ENCODE data around the gene YTHDC2. TPM values are rescaled to one million over a fixed set of nuclear protein-coding genes. Genes with fewer than 3 reads are reported as not detected.
A peak's percentile ranks its signal among the peaks of the same experiment; 100 is the strongest.

Gene YTHDC2
- polyA plus RNA-seq: 1 to 10 TPM; 7.5 to 8.9 TPM

DNA sequence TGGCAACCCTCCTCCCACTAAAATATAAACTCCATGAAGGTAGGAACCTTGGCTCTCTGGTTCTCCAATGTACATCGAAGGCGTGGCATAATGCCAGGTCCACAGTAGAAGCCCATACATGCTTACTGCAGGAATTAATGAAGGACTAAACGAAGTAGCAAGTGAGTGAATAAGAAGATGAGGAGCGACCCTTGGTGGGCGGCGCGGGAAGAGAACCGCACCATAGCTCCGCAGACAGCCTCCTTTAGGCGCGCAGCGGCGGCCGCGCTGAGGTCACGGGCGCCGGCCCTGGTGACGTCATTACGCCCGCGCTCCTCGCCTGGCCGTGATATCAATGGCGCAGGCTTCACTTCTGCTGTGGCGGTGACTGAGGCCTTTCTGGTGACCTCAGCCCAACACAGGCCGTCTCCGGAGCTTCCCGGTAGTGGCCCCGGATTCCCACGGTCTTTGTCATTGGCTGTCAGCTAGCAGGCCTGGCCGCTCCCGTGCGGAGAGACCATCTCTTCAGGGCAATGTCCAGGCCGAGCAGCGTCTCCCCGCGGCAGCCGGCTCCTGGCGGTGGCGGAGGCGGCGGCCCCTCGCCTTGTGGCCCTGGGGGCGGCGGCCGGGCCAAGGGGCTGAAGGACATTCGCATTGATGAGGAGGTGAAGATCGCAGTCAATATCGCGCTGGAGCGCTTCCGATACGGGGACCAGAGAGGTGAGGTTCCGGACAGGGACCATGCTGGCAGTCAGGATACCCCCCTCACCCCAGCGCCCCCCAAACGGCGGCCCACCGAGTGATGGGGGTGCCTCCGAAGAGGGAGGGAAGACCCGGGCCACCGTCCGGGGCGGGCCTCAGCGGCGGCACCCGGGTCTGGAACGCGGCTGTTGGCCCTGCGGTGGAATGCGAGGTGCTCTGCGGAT is at the start of gene YTHDC2:
Gene YTHDC2 (plus strand): TSS at position 311 of the 905 bp plus-strand sequence. CDS start 202 bp downstream, at position 513.
- WGBS, 2 donors: 0 to 1% methylated on average over 68 to 72 of the region's 72 CpGs
- Histone ChIP-seq H3K27me3 (ENCODE audit: control insufficient read depth in 1 of 2, insufficient read depth in 2 of 2, low read length in 2 of 2) (no peaks in the 10 kb centered on the region), H3K4me3 (ENCODE audit: low read depth in 1 of 2, low read length in 2 of 2) (peak within 1 kb of the TSS; percentile 81 to 90), H3K9me3 (ENCODE audit: control insufficient read depth in 2 of 2, insufficient read depth in 1 of 2, low read depth in 1 of 2, low read length in 1 of 2) (no peaks in the 10 kb centered on the region), H3K4me1 (ENCODE audit: control insufficient read depth in 2 of 2, insufficient read depth in 2 of 2, low read length in 1 of 2) (no peaks in the 10 kb centered on the region), H3K36me3 (ENCODE audit: control insufficient read depth in 2 of 2, insufficient read depth in 2 of 2, low read length in 1 of 2) (peaks cover 0 to 2% of the 10 kb centered on the region in 2 donors), H3K27ac (ENCODE audit: low read depth in 2 of 2, low read length in 1 of 2) (peak within 1 kb of the TSS; percentile 85 to 97)

DNA sequence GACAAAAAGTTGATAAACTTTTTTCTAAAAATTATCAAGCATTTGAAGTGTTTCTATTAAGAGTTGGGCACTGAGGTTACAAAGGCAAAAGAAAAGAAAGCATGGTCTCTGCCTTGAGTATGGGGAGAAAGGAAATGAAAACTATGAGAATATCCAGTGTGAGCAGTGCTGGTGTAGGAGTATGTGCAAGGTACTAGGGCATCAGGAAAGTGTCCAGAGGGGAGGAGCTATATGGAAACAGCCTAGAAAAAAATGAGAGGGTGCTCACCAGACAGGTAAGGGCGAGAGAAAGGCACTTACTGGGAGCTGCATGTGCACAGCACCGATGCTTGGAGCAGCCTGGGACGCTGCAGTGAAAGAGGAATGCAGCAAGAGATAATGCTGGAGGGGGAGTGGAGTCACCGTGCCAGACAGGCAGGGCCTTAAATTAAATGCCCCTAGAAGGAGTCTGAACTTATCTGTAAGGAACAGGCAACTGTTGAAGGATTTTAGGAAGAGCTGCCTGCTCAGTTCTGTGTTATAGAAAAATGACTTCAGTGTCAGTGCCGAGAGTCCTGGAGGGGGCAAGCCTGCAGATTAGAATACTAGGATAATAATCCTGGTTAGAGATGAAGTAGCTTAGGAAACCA is 39.3 kb upstream of the YTHDC2 start:
- whole genome bisulfite sequencing, 2 donors: 37 to 38% methylated on average over 5 of the region's 5 CpGs
- Histone ChIP-seq H3K4me1 (ENCODE audit: control insufficient read depth in 2 of 2, insufficient read depth in 2 of 2, low read length in 1 of 2) (no peaks in the 10 kb centered on the region), H3K27ac (ENCODE audit: low read depth in 2 of 2, low read length in 1 of 2) (no peak overlapping the region), H3K27me3 (ENCODE audit: control insufficient read depth in 1 of 2, insufficient read depth in 2 of 2, low read length in 2 of 2) (no peaks in the 10 kb centered on the region), H3K36me3 (ENCODE audit: control insufficient read depth in 2 of 2, insufficient read depth in 2 of 2, low read length in 1 of 2) (no peaks in the 10 kb centered on the region), H3K4me3 (ENCODE audit: low read depth in 1 of 2, low read length in 2 of 2) (no peak overlapping the region), H3K9me3 (ENCODE audit: control insufficient read depth in 2 of 2, insufficient read depth in 1 of 2, low read depth in 1 of 2, low read length in 1 of 2) (no peaks in the 10 kb centered on the region)

DNA sequence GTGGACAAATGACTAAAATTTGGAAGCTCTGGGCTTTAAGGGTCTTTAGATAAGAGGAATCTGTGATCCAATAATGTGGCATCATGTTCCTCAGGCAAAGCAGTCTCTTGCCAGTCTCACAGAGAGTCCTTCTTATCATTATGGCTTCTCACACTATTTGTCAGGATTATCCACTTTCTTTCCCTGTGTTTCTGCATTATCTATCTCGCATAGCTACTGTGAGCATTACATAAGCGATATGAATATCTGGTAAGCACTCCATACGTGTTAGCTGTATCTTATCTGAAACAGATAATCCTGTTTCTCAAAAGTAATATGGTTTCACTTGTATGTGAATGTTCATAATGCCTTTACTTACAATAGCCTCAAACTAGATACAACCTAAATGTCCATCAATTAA is 34.8 kb upstream of the YTHDC2 start:
- 82 to 91% methylated on average over 3 of the region's 3 CpGs for WGBS, 2 donors
- Histone ChIP-seq H3K4me3 (ENCODE audit: low read depth in 1 of 2, low read length in 2 of 2) (no peak overlapping the region), H3K27me3 (ENCODE audit: control insufficient read depth in 1 of 2, insufficient read depth in 2 of 2, low read length in 2 of 2) (no peaks in the 10 kb centered on the region), H3K9me3 (ENCODE audit: control insufficient read depth in 2 of 2, insufficient read depth in 1 of 2, low read depth in 1 of 2, low read length in 1 of 2) (no peaks in the 10 kb centered on the region), H3K27ac (ENCODE audit: low read depth in 2 of 2, low read length in 1 of 2) (no peak overlapping the region), H3K36me3 (ENCODE audit: control insufficient read depth in 2 of 2, insufficient read depth in 2 of 2, low read length in 1 of 2) (no peaks in the 10 kb centered on the region), H3K4me1 (ENCODE audit: control insufficient read depth in 2 of 2, insufficient read depth in 2 of 2, low read length in 1 of 2) (no peaks in the 10 kb centered on the region)

DNA sequence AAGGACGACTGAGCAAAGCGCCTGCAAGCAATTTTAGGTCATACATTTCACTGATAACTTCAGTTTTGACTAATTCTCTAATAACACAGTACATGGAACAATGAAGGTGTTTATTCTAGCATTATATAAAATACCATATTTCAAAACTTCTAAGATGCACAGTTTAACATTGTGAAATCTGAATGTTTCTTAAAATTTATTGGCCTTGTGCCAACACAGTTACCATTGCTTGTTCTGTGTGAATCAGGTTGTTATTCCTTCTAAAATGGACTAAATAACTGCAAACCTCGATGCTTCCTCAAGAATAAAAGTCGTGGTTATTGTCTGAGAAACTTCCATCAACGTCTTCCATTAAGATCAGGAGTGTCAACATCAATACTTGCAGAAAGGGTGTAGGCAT is 33.3 kb upstream of the YTHDC2 start:
- WGBS, 2 donors: 66 to 72% methylated on average over 5 of the region's 5 CpGs

DNA sequence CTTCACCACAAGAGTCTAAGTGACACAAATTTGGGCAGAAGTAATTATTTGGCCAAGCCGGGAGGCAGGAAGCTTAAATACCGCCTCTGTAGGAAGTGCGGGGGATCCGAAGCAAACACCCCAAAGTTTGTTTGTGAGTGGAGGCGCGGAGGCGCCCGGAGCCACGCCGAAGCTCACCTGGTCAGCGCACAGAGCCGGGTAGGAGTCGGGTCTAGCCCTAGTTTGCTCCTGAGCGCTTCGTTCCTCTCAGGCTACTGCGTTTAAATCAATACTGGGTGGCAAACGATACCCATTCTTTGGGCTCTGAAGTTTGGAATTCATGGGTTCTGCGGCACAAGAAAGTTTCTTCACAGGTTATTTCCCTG is 26.1 kb upstream of the YTHDC2 start:
- no peaks in the 10 kb centered on the region for H3K36me3 ChIP-seq (ENCODE audit: control insufficient read depth in 2 of 2, insufficient read depth in 2 of 2, low read length in 1 of 2)
- H3K4me3 ChIP-seq (ENCODE audit: low read depth in 1 of 2, low read length in 2 of 2): peak overlapping the region; percentile 79 to 85
- H3K9me3 ChIP-seq (ENCODE audit: control insufficient read depth in 2 of 2, insufficient read depth in 1 of 2, low read depth in 1 of 2, low read length in 1 of 2): no peaks in the 10 kb centered on the region
- 3 to 11% methylated on average over 18 of the region's 18 CpGs for WGBS, 2 donors
- H3K4me1 ChIP-seq (ENCODE audit: control insufficient read depth in 2 of 2, insufficient read depth in 2 of 2, low read length in 1 of 2): peaks cover 5 to 8% of the 10 kb centered on the region in 2 donors
- H3K27me3 ChIP-seq (ENCODE audit: control insufficient read depth in 1 of 2, insufficient read depth in 2 of 2, low read length in 2 of 2): no peaks in the 10 kb centered on the region
- H3K27ac ChIP-seq (ENCODE audit: low read depth in 2 of 2, low read length in 1 of 2): peak overlapping the region; percentile 38 to 53

More for the DNA sequence above, 33.3 kb upstream of the YTHDC2 start:
- H3K9me3 ChIP-seq (ENCODE audit: control insufficient read depth in 2 of 2, insufficient read depth in 1 of 2, low read depth in 1 of 2, low read length in 1 of 2): no peaks in the 10 kb centered on the region
- H3K27ac ChIP-seq (ENCODE audit: low read depth in 2 of 2, low read length in 1 of 2): no peak overlapping the region
- no peaks in the 10 kb centered on the region for H3K4me1 ChIP-seq (ENCODE audit: control insufficient read depth in 2 of 2, insufficient read depth in 2 of 2, low read length in 1 of 2)
- H3K4me3 ChIP-seq (ENCODE audit: low read depth in 1 of 2, low read length in 2 of 2): no peak overlapping the region
- no peaks in the 10 kb centered on the region for H3K36me3 ChIP-seq (ENCODE audit: control insufficient read depth in 2 of 2, insufficient read depth in 2 of 2, low read length in 1 of 2)
- H3K27me3 ChIP-seq (ENCODE audit: control insufficient read depth in 1 of 2, insufficient read depth in 2 of 2, low read length in 2 of 2): no peaks in the 10 kb centered on the region

DNA sequence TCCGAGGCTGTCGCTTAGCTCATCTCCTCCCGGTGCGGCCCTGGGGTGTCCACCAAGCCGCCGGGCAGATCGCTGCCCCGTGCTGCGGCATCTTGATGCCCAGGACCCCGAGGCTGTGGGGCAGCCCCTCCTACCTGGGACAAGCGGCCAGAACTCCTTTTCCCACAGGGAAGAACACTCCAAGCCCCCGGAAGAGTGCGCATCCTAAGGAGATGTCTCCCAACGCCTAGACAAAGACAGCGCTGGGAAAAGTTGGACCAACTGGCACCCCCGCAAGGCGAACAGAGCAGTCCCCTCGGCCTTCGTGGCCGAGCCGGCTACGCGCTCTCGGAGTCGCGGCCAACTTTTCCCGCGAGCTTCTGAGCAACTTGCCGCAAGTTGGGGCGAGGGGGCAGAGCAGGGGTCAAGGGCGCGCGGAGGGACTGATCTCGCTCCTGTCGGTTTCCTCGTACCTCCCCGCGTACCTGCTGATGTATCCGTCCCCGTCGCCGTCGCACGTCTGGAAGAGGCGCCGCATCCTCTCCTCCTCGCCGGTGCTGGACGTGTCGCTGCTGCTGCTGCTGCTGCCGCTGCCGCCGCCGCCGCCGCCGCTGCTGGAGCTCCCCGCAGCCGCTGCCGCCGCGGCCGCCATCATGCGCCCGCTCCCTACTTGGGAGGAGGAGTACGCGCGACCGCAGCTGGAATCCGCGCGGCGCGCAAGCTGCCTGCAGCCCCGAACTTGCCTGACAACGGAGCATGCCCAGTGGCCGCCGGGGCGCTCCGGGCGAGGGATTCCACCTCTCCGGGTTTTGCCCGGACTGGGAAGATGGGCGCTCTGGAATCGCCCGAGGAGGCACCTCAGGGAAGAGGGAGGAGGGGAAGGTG is 25.5 kb upstream of the YTHDC2 start, which contains the start of gene MCC:
Gene MCC (minus strand): TSS at position 673 of the 864 bp plus-strand sequence.
- Histone ChIP-seq H3K36me3 (ENCODE audit: control insufficient read depth in 2 of 2, insufficient read depth in 2 of 2, low read length in 1 of 2) (no peaks in the 10 kb centered on the region), H3K4me1 (ENCODE audit: control insufficient read depth in 2 of 2, insufficient read depth in 2 of 2, low read length in 1 of 2) (peaks cover 5 to 8% of the 10 kb centered on the region in 2 donors), H3K4me3 (ENCODE audit: low read depth in 1 of 2, low read length in 2 of 2) (peak within 1 kb of the TSS; percentile 79 to 85), H3K27ac (ENCODE audit: low read depth in 2 of 2, low read length in 1 of 2) (peak within 1 kb of the TSS; percentile 38 to 66), H3K27me3 (ENCODE audit: control insufficient read depth in 1 of 2, insufficient read depth in 2 of 2, low read length in 2 of 2) (no peaks in the 10 kb centered on the region), H3K9me3 (ENCODE audit: control insufficient read depth in 2 of 2, insufficient read depth in 1 of 2, low read depth in 1 of 2, low read length in 1 of 2) (no peaks in the 10 kb centered on the region)
- 1 to 2% methylated on average over 82 to 86 of the region's 86 CpGs for WGBS, 2 donors

DNA sequence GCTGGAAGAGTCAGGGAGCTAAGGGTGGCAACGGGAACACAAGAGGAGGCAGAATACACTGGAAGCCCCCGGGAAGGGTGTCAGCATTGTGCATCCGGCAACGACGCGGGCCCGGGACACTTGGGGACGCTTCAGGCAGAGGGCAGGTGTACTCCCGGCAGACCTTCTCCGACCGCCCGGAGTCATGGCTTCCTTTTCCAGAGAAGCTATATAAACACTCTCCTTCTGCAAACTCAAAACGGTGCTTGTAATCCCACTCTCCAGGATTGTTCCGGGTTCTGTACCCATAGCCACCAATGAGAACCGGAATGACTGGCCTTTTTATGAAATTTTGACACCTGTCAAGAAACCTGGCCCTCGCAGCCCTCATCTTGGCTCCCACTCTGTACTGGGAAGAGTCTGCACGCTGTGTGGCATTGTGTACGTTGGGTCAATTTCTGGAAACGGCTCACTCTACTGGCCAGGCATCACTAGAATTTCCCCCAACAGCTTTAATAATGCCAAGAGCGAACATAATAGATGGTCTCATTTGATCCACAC is 24.8 kb upstream of the YTHDC2 start:
- H3K27ac ChIP-seq (ENCODE audit: low read depth in 2 of 2, low read length in 1 of 2): peak overlapping the region; percentile 38 to 66
- peak overlapping the region; percentile 79 to 85 for H3K4me3 ChIP-seq (ENCODE audit: low read depth in 1 of 2, low read length in 2 of 2)
- no peaks in the 10 kb centered on the region for H3K36me3 ChIP-seq (ENCODE audit: control insufficient read depth in 2 of 2, insufficient read depth in 2 of 2, low read length in 1 of 2)
- no peaks in the 10 kb centered on the region for H3K27me3 ChIP-seq (ENCODE audit: control insufficient read depth in 1 of 2, insufficient read depth in 2 of 2, low read length in 2 of 2)
- H3K9me3 ChIP-seq (ENCODE audit: control insufficient read depth in 2 of 2, insufficient read depth in 1 of 2, low read depth in 1 of 2, low read length in 1 of 2): no peaks in the 10 kb centered on the region
- peaks cover 5 to 8% of the 10 kb centered on the region in 2 donors for H3K4me1 ChIP-seq (ENCODE audit: control insufficient read depth in 2 of 2, insufficient read depth in 2 of 2, low read length in 1 of 2)
- WGBS, 2 donors: 12 to 14% methylated on average over 20 of the region's 20 CpGs

DNA sequence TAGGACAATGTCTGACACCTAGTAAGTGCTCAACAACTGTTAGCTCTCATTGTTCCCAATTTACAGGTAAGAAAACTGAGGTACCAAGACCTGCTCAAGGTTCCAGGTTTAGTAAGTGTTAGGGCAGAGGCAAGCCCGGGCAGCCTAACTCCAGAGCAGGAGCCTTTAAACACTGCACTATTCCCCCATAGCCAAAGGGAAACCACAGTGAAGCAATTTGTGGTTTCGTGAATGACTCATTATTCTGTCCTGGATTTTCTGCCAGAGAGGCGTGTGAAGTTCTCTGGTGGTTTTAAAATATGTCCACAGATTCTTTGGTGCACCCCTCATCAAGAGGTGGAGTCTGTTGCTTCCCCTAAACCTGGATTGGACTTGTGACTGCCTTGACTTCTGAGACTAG is 24.2 kb upstream of the YTHDC2 start:
- H3K4me3 ChIP-seq (ENCODE audit: low read depth in 1 of 2, low read length in 2 of 2): no peak overlapping the region
- no peaks in the 10 kb centered on the region for H3K27me3 ChIP-seq (ENCODE audit: control insufficient read depth in 1 of 2, insufficient read depth in 2 of 2, low read length in 2 of 2)
- H3K27ac ChIP-seq (ENCODE audit: low read depth in 2 of 2, low read length in 1 of 2): peak overlapping the region; percentile 73 to 77

DNA sequence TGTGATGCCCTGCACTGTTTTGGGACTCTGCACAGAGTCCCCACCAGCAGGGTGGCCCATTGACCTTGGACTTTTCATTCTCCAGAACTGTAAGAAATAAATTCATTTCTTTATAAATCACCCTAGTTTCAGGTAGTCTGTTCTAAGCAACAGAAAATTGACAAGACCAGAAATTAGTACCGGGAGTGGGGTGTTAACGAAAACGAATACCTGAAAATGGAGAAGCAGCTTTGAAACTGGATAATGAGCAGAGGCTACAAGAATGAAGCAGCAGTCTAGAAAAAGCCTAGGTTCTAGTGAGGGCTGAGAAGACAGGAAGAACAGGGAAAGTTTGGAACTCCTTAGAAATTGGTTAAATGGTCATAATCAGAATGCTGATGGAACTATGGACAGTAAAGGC is 23.2 kb upstream of the YTHDC2 start:
- Histone ChIP-seq H3K27me3 (ENCODE audit: control insufficient read depth in 1 of 2, insufficient read depth in 2 of 2, low read length in 2 of 2) (no peaks in the 10 kb centered on the region), H3K4me3 (ENCODE audit: low read depth in 1 of 2, low read length in 2 of 2) (no peak overlapping the region), H3K4me1 (ENCODE audit: control insufficient read depth in 2 of 2, insufficient read depth in 2 of 2, low read length in 1 of 2) (peaks cover 5 to 8% of the 10 kb centered on the region in 2 donors), H3K36me3 (ENCODE audit: control insufficient read depth in 2 of 2, insufficient read depth in 2 of 2, low read length in 1 of 2) (no peaks in the 10 kb centered on the region), H3K9me3 (ENCODE audit: control insufficient read depth in 2 of 2, insufficient read depth in 1 of 2, low read depth in 1 of 2, low read length in 1 of 2) (no peaks in the 10 kb centered on the region), H3K27ac (ENCODE audit: low read depth in 2 of 2, low read length in 1 of 2) (no peak overlapping the region)
- 95 to 97% methylated on average over 3 of the region's 3 CpGs for WGBS, 2 donors

More for the DNA sequence above, 24.2 kb upstream of the YTHDC2 start:
- 17 to 31% methylated on average over 3 of the region's 3 CpGs for WGBS, 2 donors
- H3K36me3 ChIP-seq (ENCODE audit: control insufficient read depth in 2 of 2, insufficient read depth in 2 of 2, low read length in 1 of 2): no peaks in the 10 kb centered on the region
- H3K9me3 ChIP-seq (ENCODE audit: control insufficient read depth in 2 of 2, insufficient read depth in 1 of 2, low read depth in 1 of 2, low read length in 1 of 2): no peaks in the 10 kb centered on the region
- peaks cover 5 to 8% of the 10 kb centered on the region in 2 donors for H3K4me1 ChIP-seq (ENCODE audit: control insufficient read depth in 2 of 2, insufficient read depth in 2 of 2, low read length in 1 of 2)
